Measurements from ENCODE around the gene SLC23A2.

DNA sequence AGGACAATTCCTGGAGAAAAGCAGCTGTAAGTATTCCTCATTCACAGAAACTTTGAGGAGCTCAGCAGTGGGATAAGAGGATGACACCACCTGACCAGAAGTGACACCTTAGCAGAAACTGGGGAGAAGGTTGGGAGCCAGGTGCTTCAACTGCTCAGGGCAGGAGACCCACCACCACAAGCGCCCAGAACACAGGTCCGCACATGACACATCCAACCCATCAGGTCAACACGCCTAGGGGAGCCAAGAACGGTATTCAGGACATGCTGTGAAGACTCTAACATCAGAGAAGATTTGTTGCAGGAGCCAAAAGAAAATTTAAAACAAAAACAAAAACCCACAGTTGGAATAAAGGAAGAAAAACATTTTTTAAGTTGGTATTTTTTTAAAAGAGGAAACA is 50.5 kb downstream of the SLC23A2 start:
- TF ChIP-seq CTCF (IDR thresholded peaks at IDR 0.05; ENCODE audit: poor library complexity, severe bottlenecking) (no peak), EZH2 (IDR thresholded peaks at IDR 0.05; ENCODE audit: borderline replicate concordance, insufficient read depth, low read length, poor library complexity, severe bottlenecking) (no peak), RAD21 (conservative IDR thresholded peaks at IDR 0.05) (no peak)
- TF ChIP-seq, protein P1, sequence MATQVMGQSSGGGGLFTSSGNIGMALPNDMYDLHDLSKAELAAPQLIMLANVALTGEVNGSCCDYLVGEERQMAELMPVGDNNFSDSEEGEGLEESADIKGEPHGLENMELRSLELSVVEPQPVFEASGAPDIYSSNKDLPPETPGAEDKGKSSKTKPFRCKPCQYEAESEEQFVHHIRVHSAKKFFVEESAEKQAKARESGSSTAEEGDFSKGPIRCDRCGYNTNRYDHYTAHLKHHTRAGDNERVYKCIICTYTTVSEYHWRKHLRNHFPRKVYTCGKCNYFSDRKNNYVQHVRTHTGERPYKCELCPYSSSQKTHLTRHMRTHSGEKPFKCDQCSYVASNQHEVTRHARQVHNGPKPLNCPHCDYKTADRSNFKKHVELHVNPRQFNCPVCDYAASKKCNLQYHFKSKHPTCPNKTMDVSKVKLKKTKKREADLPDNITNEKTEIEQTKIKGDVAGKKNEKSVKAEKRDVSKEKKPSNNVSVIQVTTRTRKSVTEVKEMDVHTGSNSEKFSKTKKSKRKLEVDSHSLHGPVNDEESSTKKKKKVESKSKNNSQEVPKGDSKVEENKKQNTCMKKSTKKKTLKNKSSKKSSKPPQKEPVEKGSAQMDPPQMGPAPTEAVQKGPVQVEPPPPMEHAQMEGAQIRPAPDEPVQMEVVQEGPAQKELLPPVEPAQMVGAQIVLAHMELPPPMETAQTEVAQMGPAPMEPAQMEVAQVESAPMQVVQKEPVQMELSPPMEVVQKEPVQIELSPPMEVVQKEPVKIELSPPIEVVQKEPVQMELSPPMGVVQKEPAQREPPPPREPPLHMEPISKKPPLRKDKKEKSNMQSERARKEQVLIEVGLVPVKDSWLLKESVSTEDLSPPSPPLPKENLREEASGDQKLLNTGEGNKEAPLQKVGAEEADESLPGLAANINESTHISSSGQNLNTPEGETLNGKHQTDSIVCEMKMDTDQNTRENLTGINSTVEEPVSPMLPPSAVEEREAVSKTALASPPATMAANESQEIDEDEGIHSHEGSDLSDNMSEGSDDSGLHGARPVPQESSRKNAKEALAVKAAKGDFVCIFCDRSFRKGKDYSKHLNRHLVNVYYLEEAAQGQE (IDR thresholded peaks at IDR 0.05; ENCODE audit: borderline replicate concordance), result no peak

Measured in neural cell (in vitro differentiated cells).